NK-92 (cell line): ENCODE measurements around the gene EFHC2.

ENCODE experiments used
- DNase-seq: peaks from one replicate; lab custom pipeline; 2025; ENCODE audit not compliant: unreplicated experiment; lab: John Stamatoyannopoulos, UW

Gene EFHC2

GRCh38 chrX:44157283-44157682 is 186.2 kb downstream of the EFHC2 start:
- no peak for DNase-seq

DNA sequence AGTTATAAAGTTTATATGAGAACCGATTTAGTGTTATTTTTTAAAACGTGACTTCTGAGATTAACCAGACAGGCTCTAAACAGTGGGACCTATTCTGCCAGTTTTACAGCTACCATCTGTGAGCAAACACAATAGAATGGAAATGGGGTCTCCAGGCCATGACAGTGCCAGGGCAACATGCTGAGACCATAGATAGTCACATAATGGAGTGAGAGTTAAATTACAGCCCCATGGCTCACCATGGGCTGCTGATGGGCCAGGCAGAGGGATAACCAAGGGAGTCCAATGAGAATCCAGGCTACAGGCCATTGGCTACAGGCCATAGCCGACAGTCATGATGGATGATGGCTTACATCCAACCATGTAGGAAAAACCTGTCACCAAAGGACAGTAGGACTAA is 186.7 kb downstream of the EFHC2 start:
- no peak for DNase-seq

DNA sequence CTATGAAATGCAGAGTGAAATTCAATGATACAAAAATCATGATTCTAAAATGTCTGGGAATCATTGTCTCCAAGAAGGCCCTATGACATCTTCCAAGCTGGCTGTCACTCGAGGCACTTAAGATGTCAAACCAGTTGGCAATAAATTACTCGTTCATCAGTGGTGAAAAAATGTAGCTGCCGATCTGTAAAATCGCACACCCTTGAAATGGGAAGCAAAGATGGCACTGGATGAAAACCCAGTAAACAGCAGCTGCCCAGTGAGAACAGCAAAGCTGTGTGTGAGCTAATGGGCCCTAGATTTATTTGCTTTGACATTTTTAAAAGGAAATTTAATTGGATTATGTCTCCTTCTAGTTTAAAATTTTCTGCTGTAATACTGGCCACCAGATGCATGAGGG is 188.3 kb downstream of the EFHC2 start:
- no peak for DNase-seq

- DNase-seq = no peak
Measured at GRCh38 chrX:44152852-44153251, 190.6 kb downstream of the EFHC2 start.

DNA sequence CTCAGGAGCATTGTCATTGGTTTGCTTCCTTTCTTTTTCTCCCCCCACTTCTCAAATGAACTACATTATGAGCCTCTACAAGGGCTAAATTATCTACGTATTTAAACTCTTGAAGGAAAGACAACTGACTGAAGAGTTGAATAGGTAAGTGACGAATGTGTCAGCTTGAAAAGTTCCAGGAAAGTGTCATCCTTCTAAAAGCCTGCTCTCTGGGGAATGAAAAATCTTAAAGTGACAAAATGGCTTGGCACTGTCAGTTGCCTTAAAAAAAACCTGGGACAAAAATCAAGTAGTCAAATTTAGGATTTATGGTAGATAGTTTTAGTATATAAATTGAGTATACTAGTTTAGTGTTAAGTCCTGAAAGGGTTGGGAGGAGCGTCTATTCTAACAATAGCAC is 196.3 kb downstream of the EFHC2 start:
- DNase-seq = no peak

DNA sequence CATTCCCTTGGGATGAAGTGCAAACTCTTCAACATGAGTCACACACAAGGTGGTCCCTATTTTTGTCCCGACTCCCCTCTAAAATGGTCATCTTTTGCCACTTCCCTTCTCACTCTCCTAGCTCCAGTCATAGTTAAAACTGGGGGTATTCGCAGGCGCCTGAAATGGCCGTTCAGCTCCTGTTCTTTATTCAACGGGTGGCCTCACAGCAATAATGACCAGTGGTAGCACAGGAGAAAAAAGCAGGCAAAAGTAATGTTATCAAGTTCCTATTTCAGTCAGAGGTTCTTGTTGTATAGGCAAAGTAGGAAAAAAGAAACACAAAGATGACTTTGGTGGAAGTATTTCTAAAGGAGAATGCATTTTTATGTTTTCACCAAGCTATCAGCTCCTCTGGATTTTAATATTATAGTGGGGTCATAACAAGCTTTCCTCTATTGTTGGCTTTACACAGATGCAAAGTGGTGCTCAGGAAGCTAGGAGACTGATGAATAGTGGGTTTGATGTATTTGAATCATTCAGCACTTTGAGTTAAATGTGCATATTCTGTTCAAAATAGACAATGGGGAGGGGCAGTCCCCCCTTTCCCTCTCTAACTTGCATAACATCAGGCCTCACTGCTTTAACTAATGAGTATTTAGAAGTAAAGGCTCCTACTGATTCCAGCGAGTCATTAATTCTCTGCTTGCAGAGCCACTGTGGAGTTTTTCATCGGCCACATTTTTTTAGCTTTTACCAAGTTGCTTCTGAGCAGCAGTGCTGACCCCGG is 199.1 kb downstream of the EFHC2 start:
- no peak for DNase-seq

DNA sequence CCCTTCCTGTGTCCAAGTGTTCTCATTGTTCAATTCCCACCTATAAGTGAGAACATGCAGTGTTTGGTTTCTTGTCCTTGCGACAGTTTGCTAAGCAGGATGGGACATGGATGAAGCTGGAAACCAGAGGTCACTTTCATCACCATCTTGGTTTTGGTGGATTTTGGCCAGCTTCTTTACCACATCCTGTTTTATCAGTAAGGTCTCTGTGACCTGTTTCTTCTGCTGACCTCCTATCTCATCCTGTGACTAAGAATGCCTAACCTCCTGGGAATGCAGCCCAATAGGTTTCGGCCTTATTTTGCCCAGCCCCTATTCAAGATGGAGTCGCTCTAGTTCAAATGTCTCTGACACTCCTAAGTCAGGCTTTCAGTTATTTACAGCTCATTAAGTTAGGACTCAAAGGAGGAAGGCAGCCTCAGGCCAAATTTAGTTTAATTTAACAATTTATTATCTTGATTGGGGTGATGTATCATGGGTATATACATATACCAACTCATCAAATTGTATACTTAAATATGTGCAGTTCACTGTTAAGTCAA is 200.3 kb downstream of the EFHC2 start:
- no peak for DNase-seq

GRCh38 chrX:44130189-44130588 is 213.3 kb downstream of the EFHC2 start:
- DNase-seq = no peak

GRCh38 chrX:44113337-44113736 is 230.1 kb downstream of the EFHC2 start:
- DNase-seq = no peak

DNA sequence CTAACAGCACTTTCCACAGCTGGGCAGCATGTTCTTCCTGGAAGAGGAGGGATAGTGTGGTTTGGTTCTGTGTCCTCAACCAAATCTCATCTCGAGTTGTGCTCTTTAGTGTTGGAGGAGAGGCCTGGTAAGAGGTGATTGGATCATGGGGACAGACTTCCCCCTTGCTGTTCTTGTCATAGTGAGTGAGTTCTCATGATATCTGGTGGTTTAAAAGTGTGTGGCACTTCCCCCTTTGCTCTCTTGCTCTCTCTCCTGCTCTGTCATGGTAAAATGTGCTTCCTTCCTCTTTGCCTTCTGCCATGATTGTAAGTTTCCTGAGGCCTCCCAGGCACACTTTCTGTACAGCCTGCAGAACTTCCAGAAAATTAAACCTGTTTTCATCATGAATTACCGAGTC is 236.6 kb downstream of the EFHC2 start:
- no peak for DNase-seq

- DNase-seq = no peak
Measured at GRCh38 chrX:44105228-44105913, 238.1 kb downstream of the EFHC2 start.

GRCh38 chrX:44104699-44105098 is 238.8 kb downstream of the EFHC2 start:
- no peak for DNase-seq

GRCh38 chrX:44101281-44101680 is 242.2 kb downstream of the EFHC2 start:
- DNase-seq = no peak

DNA sequence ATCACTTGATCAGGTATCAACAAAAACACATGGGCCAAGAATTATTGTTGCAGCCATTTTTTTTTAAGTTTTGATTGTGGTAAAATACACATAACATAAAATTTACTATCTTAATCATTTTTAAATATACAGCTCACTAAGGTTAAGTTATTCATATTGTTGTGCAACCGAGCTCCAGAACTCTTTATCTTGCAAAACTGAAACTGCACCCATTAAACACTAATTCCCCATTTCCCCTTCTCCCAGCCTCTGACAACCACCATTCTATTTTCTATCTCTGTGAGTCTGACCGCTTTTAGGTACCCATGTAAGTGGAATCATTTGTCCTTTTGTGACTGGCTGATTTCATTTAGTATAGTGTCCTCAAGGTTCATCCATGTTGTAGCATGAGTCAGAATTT is 244.1 kb downstream of the EFHC2 start:
- DNase-seq = no peak
